Raji (cell line): ENCODE results near the gene SPON1.

Source experiments
- POLR2A ChIP-seq: IDR thresholded peaks from 2 replicates; pipeline ENCODE4 v1.6.1; 2011; ENCODE audit warnings: low read depth, low read length, control low read depth; ENCODE audit not compliant: insufficient read depth

Gene SPON1

GRCh38 chr11:14244926-14245325, 282.4 kb downstream of the SPON1 start:
- no peak for TF ChIP-seq POLR2A

- TF ChIP-seq POLR2A = no peak
Observed at GRCh38 chr11:14245444-14245843, 282.9 kb downstream of the SPON1 start.

- TF ChIP-seq POLR2A = no peak
Observed at GRCh38 chr11:14248580-14248981, 286.1 kb downstream of the SPON1 start.

GRCh38 chr11:14249121-14249963, 286.8 kb downstream of the SPON1 start:
- no peak for TF ChIP-seq POLR2A

- TF ChIP-seq POLR2A = no peak
Observed at GRCh38 chr11:14251754-14252153, 289.2 kb downstream of the SPON1 start.

- TF ChIP-seq POLR2A = no peak
Observed at GRCh38 chr11:14253421-14253820, 290.9 kb downstream of the SPON1 start.

- no peak for TF ChIP-seq POLR2A
Observed at GRCh38 chr11:14253840-14254239, 291.3 kb downstream of the SPON1 start.

GRCh38 chr11:14254533-14255237, 292.2 kb downstream of the SPON1 start:
- no peak for TF ChIP-seq POLR2A

- no peak for TF ChIP-seq POLR2A
Observed at GRCh38 chr11:14255238-14255534, 292.7 kb downstream of the SPON1 start.

GRCh38 chr11:14258221-14258935, 295.9 kb downstream of the SPON1 start:
- no peak for TF ChIP-seq POLR2A

GRCh38 chr11:14259186-14259784, 296.8 kb downstream of the SPON1 start:
- no peak for TF ChIP-seq POLR2A

- no peak for TF ChIP-seq POLR2A
Observed at GRCh38 chr11:14259878-14260277, 297.4 kb downstream of the SPON1 start.

GRCh38 chr11:14261066-14261465, 298.5 kb downstream of the SPON1 start:
- TF ChIP-seq POLR2A = no peak

- no peak for TF ChIP-seq POLR2A
Observed at GRCh38 chr11:14262271-14262846, 299.8 kb downstream of the SPON1 start.

- no peak for TF ChIP-seq POLR2A
Observed at GRCh38 chr11:14264966-14265365, 302.4 kb downstream of the SPON1 start.
